ENCODE results near the gene PRSS12.

The PRSS12 gene

DNA sequence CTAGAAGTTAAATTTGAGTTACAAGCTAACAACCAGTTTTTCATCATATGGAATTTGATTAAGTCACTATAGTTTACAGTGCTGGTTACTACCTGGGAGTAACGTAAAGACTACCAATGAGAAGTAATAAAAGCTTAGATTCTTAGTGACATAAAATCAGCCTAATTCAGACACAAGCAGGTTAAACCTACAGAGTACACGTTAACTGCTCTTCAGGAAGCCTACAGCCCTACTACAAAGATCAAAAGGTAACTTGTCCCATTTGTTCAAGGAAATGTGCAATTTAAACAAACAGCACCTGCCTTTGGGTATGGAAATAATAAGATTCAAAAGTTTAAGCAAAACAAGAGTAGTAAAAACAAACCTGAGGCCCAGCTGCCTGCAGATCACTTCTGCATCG lies 21.5 kb downstream of the PRSS12 start:
- no peak for DNase-seq (ENCODE audit: extremely low spot score)
- TF ChIP-seq CTBP1 (IDR thresholded peaks at IDR 0.05; ENCODE audit: borderline replicate concordance), result no peak
- TF ChIP-seq FOXM1 (IDR thresholded peaks at IDR 0.05; ENCODE audit: borderline replicate concordance), result no peak
- TF ChIP-seq SP1 (IDR thresholded peaks at IDR 0.05), result no peak
- TF ChIP-seq SUZ12 (IDR thresholded peaks at IDR 0.05), result no peak
- no peak for TF ChIP-seq FOXA1 (IDR thresholded peaks at IDR 0.05)
- TF ChIP-seq ELF4 (IDR thresholded peaks at IDR 0.05), result no peak
- CTCF ChIA-PET, result no interaction called here
- POLR2A ChIA-PET, result no interaction called here

DNA sequence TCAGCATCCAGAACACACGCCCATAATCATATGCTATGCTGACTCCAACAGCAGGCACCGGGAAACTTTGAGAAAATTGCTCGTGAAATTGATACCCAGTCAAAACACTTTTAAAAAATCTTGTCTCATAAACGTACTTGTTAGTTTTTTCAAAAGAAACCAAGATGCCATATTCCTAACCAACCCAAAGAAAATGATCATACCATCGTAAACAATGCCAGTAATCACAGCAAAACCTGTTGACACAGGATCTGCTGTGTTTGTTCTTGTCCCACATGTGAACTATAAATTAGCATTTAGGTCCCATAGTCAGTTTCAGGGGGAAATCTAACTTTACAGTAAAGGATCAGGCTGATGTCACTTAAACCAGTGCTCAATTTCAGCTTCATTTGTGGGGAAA lies 23.0 kb downstream of the PRSS12 start:
- POLR2A ChIA-PET, result no interaction called here
- DNase-seq (ENCODE audit: extremely low spot score), result no peak
- TF ChIP-seq FOXK2 (IDR thresholded peaks at IDR 0.05), result no peak
- TF ChIP-seq FOXA1 (IDR thresholded peaks at IDR 0.05), result peak; percentile 94
- TF ChIP-seq CTBP1 (IDR thresholded peaks at IDR 0.05; ENCODE audit: borderline replicate concordance), result peak; percentile 88
- TF ChIP-seq, protein P1, sequence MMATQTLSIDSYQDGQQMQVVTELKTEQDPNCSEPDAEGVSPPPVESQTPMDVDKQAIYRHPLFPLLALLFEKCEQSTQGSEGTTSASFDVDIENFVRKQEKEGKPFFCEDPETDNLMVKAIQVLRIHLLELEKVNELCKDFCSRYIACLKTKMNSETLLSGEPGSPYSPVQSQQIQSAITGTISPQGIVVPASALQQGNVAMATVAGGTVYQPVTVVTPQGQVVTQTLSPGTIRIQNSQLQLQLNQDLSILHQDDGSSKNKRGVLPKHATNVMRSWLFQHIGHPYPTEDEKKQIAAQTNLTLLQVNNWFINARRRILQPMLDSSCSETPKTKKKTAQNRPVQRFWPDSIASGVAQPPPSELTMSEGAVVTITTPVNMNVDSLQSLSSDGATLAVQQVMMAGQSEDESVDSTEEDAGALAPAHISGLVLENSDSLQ (IDR thresholded peaks at IDR 0.05), result peak; percentile 82
- CTCF ChIA-PET, result no interaction called here

DNA sequence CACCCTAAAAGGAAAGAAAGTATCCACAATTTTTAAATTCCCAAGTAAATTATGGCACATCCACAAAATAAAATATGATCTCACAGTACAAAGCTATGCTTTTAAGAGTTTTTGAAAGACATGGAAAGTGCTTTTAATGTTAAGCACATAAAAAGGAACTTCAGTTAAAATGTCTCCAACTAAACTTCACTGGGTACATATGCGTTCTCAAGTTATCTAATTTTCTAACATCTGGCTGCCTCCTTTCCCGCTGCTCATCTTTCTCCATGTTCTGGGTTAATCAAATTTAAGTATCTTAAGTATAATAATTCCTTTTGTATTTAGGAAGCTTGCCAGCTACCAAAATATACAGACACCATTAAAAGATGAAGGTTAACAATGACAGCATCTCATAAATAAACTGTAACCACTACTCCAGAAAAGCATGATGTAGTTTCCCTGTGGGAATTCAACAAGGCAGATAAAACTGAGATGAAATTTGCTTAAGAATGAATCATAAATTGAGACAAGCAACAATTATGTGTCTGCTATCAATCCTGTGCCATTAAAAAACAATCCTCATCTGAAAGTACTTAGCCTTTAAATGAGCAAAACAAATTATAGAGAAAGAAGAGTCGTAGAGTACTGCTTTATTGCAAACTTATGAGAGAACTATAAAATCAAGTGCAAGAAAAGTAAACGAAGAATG lies 25.1 kb downstream of the PRSS12 start:
- CTCF ChIA-PET, result no interaction called here
- POLR2A ChIA-PET, result interaction anchor here (0.7 kb wide), 1 partner anchor 25 kb away, joined by 3 read pairs; the partner anchor contains the start of gene PRSS12
- peak; percentile 19 for DNase-seq (ENCODE audit: extremely low spot score)
- TF ChIP-seq ZNF384 (IDR thresholded peaks at IDR 0.05), result peak; percentile 67
- TF ChIP-seq FOXK2 (IDR thresholded peaks at IDR 0.05), result no peak
- no peak for TF ChIP-seq BHLHE40 (IDR thresholded peaks at IDR 0.05; ENCODE audit: borderline replicate concordance)
- TF ChIP-seq ELF4 (IDR thresholded peaks at IDR 0.05), result no peak
- TF ChIP-seq FOXA1 (IDR thresholded peaks at IDR 0.05), result peak; percentile 78; the same call in 1 of the 2 replicates
- peak; percentile 78 for TF ChIP-seq ARNT (IDR thresholded peaks at IDR 0.05)
- TF ChIP-seq CTBP1 (IDR thresholded peaks at IDR 0.05; ENCODE audit: borderline replicate concordance), result peak; percentile 96
- TF ChIP-seq, protein P1 (IDR thresholded peaks at IDR 0.05), result peak; percentile 95
- TF ChIP-seq FOXM1 (IDR thresholded peaks at IDR 0.05; ENCODE audit: borderline replicate concordance), result peak; percentile 54; the same call in 1 of the 2 replicates
- peak; percentile 82; the same call in 1 of the 2 replicates for TF ChIP-seq LEF1 (IDR thresholded peaks at IDR 0.05; ENCODE audit: borderline replicate concordance)
- TF ChIP-seq HDGF (IDR thresholded peaks at IDR 0.05; ENCODE audit: borderline replicate concordance), result no peak
- TF ChIP-seq SUZ12 (IDR thresholded peaks at IDR 0.05), result no peak
- no peak for TF ChIP-seq TARDBP (IDR thresholded peaks at IDR 0.05)

DNA sequence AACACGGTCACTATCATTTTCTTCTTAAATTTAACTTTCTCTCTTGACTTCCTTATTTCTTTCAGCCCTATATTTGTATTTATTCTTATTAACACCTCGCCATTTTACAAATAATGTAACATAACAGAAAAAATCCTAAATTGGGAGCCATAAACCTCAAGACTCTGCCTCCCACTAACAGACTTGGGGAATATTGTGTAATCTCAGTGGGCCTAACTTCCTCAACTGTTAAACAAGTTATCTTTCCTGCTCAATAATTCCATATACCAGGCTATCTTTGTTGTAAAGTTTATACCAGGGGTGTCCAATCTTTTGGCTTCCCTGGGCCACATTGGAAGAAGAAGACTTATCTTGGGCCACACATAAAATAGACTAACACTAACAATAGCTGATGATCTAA lies 26.2 kb downstream of the PRSS12 start:
- DNase-seq (ENCODE audit: extremely low spot score), result no peak
- POLR2A ChIA-PET, result interaction anchor here (1.3 kb wide), 1 partner anchor 47 kb away, joined by 3 read pairs; no protein-coding TSS in a partner anchor
- TF ChIP-seq SUZ12 (IDR thresholded peaks at IDR 0.05) (no peak), LEF1 (IDR thresholded peaks at IDR 0.05; ENCODE audit: borderline replicate concordance) (no peak), FOXM1 (IDR thresholded peaks at IDR 0.05; ENCODE audit: borderline replicate concordance) (no peak), HDGF (IDR thresholded peaks at IDR 0.05; ENCODE audit: borderline replicate concordance) (no peak), ZNF384 (IDR thresholded peaks at IDR 0.05) (no peak), FOXA1 (IDR thresholded peaks at IDR 0.05) (no peak), BHLHE40 (IDR thresholded peaks at IDR 0.05; ENCODE audit: borderline replicate concordance) (no peak), NFRKB (IDR thresholded peaks at IDR 0.05) (no peak)
- TF ChIP-seq, protein P1 (IDR thresholded peaks at IDR 0.05), result no peak
- CTCF ChIA-PET, result no interaction called here

DNA sequence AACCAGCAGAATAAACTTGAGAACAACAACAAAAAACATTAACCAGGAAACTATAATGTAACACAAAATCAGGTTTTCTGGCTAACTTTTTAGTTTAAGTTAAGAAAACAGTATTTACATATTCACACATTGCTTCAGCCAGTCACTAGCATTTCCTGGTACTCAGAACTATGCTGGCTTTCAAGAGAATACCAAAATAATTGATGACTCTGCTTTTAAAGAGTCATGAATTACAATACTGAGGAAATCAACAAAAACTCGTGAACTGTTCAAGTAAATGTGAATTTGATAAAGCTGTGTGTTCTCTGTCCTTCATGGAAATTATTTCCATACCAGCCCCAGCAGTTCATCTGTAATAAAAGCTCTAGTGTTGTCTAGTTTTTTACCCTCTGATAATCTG lies 27.4 kb downstream of the PRSS12 start:
- DNase-seq (ENCODE audit: extremely low spot score), result no peak
- CTCF ChIA-PET, result no interaction called here
- POLR2A ChIA-PET, result interaction anchor here (1.3 kb wide), 1 partner anchor 46 kb away, joined by 3 read pairs; no protein-coding TSS in a partner anchor
- TF ChIP-seq, protein P1 (IDR thresholded peaks at IDR 0.05), result no peak
- no peak for TF ChIP-seq NFRKB (IDR thresholded peaks at IDR 0.05)
- TF ChIP-seq LEF1 (IDR thresholded peaks at IDR 0.05; ENCODE audit: borderline replicate concordance), result no peak
- TF ChIP-seq L3MBTL2 (conservative IDR thresholded peaks at IDR 0.05), result no peak
- TF ChIP-seq HDGF (IDR thresholded peaks at IDR 0.05; ENCODE audit: borderline replicate concordance), result no peak
- no peak for TF ChIP-seq CTBP1 (IDR thresholded peaks at IDR 0.05; ENCODE audit: borderline replicate concordance)
- TF ChIP-seq FOXA1 (IDR thresholded peaks at IDR 0.05), result no peak

DNA sequence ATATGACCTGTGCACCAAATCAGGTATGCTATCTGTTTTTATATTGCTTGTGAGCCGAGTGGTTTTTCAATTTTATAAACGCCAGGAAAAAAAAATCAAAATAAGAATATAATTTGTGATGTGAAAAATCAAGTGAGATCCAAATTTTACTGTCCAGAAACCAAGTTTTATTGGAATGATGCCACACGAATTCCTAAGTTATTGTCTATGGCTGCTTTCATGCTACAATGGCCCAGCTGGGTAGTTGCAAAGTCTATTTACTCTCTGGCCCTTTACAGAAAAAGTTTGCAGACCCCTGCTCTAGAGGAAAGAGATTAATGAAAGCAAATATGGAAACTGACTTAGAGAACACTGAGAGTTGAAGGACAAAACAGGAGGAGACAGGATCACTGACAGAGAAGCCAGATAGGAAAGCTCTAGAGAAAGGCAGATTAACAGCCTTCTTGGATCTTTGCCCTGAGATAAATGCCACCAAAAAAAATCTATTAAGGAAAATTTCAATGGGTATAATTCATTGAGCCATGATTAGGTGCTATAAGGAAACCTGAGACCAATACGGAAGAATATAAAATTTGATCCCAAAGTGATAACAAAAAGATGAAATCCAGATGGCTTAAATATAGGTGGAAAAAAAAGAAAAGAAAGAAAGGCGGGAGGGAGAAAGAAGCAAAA lies 29.8 kb downstream of the PRSS12 start:
- ChIA-PET CTCF (no interaction called here), POLR2A (no interaction called here)
- DNase-seq (ENCODE audit: extremely low spot score), result no peak
- TF ChIP-seq ELF4 (IDR thresholded peaks at IDR 0.05) (no peak), ZNF384 (IDR thresholded peaks at IDR 0.05) (no peak), FOXA1 (IDR thresholded peaks at IDR 0.05) (no peak), L3MBTL2 (conservative IDR thresholded peaks at IDR 0.05) (no peak), SP1 (IDR thresholded peaks at IDR 0.05) (no peak), FOXK2 (IDR thresholded peaks at IDR 0.05) (no peak)

All from HEK293T (cell line).